Ramos (cell line): ENCODE data around the gene STRN4.
"Not testable (repeated sequence)": the region's sequence is repeated elsewhere in the genome, so short reads cannot be mapped to it uniquely, and the experiment has no call there.

Source experiments
- in situ Hi-C: fragments of 300-500 bp; cut with MboI; formaldehyde crosslinking; loops from one replicate; pipeline ENCODE4 v1.14.3; 2022; ENCODE audit warnings: low sequenced_read_pairs; ENCODE audit not compliant: unreplicated experiment

The STRN4 gene

GRCh38 chr19:46715975-46716671, 30.1 kb downstream of the STRN4 start:
- in situ Hi-C loops = no loop called here

GRCh38 chr19:46715620-46715974, 30.7 kb downstream of the STRN4 start:
- in situ Hi-C loops = no loop called here

GRCh38 chr19:46714444-46715106, 31.7 kb downstream of the STRN4 start:
- in situ Hi-C loops = no loop called here

DNA sequence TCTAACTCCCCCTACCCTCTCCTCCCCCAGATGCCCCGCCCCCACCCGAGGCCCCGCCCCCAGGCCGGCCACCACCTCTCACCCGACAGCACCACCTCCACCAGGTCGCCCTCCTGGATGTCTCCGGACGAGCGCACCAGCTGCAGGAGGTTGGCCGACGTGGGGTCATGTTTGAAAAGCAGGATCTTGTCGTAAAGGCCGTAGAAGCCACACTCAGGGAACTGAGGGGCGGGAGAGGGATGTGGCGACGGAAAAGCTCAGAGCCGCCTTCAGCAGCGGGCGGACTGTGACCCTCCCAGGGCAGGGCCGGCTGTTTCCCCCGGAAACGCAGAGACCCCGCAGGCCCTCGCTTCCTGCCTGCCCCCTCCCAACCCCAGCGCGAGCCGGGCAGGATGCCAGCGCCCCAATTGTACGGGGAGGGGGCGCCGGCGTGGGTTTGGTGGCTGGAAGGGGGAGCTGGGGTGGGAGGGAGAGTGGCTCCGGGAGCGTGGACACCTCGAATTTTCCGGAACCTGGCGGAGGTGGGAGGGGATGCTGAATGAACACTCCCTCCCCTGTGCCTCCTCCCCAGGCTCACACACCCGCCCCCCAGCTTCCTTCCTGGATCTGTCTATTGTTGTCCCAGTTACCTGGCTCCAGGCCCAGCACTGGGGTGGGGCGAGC, 32.3 kb downstream of the STRN4 start:
- in situ Hi-C loops = no loop called here

DNA sequence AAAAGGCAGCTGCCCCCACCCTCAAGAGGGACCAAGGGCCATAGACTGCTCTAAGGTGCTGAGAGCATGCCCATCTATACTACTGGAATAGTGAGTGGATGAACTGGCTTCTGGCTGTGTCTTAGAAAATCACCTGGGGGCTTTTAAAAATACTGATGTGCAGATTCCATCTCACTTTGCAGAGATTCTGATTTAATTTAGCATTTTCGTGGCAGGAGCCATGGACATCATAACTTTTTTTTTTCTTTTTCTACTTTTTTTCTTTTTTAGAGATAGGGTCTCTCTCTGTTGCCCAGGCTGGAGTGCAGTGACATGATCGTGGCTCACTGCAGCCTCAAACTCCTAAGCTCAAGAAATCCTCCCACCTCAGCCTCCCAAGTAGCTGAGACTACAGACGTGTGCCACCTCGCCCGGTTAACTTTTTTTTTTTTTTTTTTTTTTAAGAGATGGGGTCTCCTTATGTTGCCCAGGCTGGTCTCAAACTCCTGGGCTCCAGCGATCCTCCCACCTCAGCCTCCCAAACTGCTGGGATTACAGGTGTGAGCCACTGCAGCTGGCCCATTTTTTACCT, 33.4 kb downstream of the STRN4 start:
- in situ Hi-C loops = not testable (repeated sequence)

- in situ Hi-C loops = no loop called here
Observed at GRCh38 chr19:46710687-46711086, 35.6 kb downstream of the STRN4 start.

DNA sequence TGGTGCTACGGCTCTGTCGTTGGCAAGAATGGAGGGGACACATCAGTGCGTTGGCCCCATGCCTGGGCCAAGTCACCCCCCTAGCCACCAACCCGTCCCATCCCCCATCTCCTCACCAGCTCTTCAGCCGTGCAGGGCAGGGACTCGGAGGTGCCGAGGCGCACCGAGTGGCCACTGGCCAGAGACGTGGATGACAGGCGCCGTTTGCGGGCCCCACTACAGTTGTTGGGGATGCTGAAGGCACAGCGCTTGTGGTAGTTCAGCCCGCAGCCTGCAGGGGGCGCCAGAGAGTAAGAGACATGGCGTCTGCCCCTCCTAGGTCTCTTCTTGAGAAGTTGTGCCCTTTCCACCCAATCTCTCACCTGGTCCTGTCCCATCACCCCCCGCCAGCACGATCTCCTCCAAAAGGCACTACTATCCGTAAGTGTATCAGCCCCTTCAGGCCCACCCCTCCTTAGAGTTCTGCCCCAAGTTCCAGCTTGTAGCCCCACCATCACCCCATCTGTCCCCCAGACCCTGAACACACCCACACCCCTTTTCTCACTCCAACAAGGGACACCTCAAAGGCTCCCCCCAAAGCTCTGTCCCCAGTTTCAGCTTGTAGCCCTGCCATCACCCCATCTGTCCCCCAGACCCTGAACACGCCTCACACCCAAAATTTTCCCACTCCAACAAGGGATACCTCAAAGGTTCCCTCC, 41.7 kb downstream of the STRN4 start:
- in situ Hi-C loops = no loop called here

- in situ Hi-C loops = no loop called here
Observed at GRCh38 chr19:46700704-46701103, 45.5 kb downstream of the STRN4 start.

- in situ Hi-C loops = no loop called here
Observed at GRCh38 chr19:46698395-46699321, 47.6 kb downstream of the STRN4 start.

- in situ Hi-C loops = no loop called here
Observed at GRCh38 chr19:46697204-46697960, 48.9 kb downstream of the STRN4 start.

- in situ Hi-C loops = no loop called here
Observed at GRCh38 chr19:46696866-46697203, 49.4 kb downstream of the STRN4 start.

- in situ Hi-C loops = no loop called here
Observed at GRCh38 chr19:46696052-46696451, 50.2 kb downstream of the STRN4 start.

GRCh38 chr19:46693760-46694159, 52.5 kb downstream of the STRN4 start:
- in situ Hi-C loops = no loop called here

DNA sequence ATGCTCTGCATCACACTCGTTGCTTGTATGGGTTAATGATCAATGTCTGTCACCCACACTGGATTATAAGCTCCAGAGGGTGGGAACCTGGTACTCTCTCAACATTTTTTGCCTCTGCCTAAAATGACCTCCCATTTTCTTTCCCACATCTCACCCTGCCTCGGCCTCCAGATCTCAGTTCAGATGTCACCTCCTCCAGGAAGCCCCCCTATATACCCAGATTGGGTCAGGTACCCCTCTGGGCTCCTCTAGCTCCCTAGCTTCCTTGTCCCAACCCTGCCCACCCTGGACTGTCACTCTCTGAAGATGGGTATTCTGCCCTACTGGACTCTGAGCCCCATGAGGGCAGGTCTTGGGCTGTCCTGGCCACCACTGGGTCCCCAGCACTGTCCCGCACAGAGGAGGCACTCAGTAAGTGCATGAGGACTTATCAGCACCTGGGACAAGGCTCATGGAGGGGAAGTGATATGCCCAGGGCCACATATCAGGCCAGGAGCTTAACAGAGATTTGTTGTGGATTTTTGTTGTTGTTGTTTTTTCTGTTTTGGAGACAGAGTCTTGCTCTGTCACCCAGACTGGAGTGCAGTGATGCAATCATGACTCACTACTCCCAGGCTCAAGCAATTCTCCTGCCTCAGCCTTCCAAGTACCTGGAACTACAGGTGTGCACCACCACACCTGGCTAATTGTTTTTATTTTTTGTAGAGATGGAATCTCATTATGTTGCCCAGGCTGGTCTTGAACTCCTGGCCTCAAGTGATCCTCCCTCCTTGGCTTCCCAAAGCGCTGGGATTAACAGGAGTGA, 53.1 kb downstream of the STRN4 start:
- in situ Hi-C loops = no loop called here

DNA sequence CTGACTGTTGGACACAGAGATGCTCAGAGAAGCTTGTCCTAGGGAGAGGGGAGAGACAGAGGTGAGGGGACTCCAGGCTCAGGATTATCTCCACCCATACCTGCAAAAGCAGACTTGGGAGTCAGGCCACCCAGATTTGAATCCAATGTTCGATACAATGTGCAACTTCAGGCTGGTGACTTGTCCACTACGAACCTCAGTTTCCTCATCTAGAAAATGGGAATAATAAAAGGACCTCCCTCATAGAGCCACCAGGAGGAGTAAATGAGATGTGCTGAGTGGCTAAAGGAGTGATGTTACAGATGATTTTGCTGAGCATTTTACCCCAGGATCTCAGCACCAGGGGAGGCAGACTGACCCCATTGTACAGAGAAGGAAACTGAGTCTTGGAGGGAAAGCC, 54.3 kb downstream of the STRN4 start:
- in situ Hi-C loops = no loop called here

- in situ Hi-C loops = no loop called here
Observed at GRCh38 chr19:46691104-46691503, 55.1 kb downstream of the STRN4 start.

DNA sequence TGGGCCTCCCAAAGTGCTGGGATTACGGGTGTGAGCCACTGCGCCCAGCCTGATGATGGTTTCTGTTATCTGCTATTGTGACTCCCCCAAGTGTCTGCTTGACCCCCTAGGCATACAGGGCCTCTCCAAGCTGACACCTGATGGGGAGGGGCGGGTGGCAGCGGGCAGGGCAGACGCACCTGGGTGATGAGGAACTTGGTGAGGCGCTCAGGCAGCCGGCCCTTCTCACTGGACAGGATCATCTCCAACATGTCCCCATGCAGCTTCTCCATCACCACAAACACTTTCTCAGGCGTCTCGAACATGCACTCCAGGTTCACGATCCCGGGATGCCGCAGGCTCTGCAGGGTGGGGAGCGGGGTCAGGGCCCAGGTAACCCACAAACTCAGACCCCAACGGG, 56.9 kb downstream of the STRN4 start:
- in situ Hi-C loops = no loop called here

GRCh38 chr19:46687438-46688145, 58.7 kb downstream of the STRN4 start:
- in situ Hi-C loops = no loop called here
